ENCODE data around the gene SYNPR. TPM values are rescaled to one million over a fixed set of nuclear protein-coding genes. Genes with fewer than 3 reads are reported as not detected.

Gene SYNPR
- total RNA-seq, 1 donor from 2014 or later = not detected

GRCh38 chr3:63274359-63274758 lies 3.7 kb upstream of the SYNPR start:
- Mint-ChIP-seq H3K27me3 (ENCODE audit: low read depth) (peaks cover 7% of the 10 kb centered on the region), H3K27ac (no peak overlapping the region), H3K4me1 (ENCODE audit: low read depth) (no peaks in the 10 kb centered on the region), H3K4me3 (ENCODE audit: low read depth) (no peak overlapping the region), H3K9me3 (no peaks in the 10 kb centered on the region), H3K36me3 (ENCODE audit: low read depth) (no peaks in the 10 kb centered on the region)
- no peak for DNase-seq (ENCODE audit: low spot score)
- intact Hi-C loops (cut with micrococcal nuclease) = no loop called here

- no peaks in the 10 kb centered on the region for H3K9me3 Mint-ChIP-seq
- H3K36me3 Mint-ChIP-seq (ENCODE audit: low read depth) = no peaks in the 10 kb centered on the region
- peaks cover 14% of the 10 kb centered on the region for H3K27me3 Mint-ChIP-seq (ENCODE audit: low read depth)
- H3K4me3 Mint-ChIP-seq (ENCODE audit: low read depth) = no peak overlapping the region
- H3K27ac Mint-ChIP-seq = no peak overlapping the region
- no peaks in the 10 kb centered on the region for H3K4me1 Mint-ChIP-seq (ENCODE audit: low read depth)
- DNase-seq (ENCODE audit: low spot score) = no peak
- intact Hi-C loops (cut with micrococcal nuclease) = no loop called here
Observed at GRCh38 chr3:63279005-63279841, 1.1 kb downstream of the SYNPR start.

- H3K27me3 Mint-ChIP-seq (ENCODE audit: low read depth) = no peaks in the 10 kb centered on the region
- no peaks in the 10 kb centered on the region for H3K36me3 Mint-ChIP-seq (ENCODE audit: low read depth)
- no peaks in the 10 kb centered on the region for H3K4me1 Mint-ChIP-seq (ENCODE audit: low read depth)
- H3K4me3 Mint-ChIP-seq (ENCODE audit: low read depth) = no peak overlapping the region
- no peak for DNase-seq (ENCODE audit: low spot score)
- H3K27ac Mint-ChIP-seq = no peak overlapping the region
- intact Hi-C loops (cut with micrococcal nuclease) = no loop called here
- H3K9me3 Mint-ChIP-seq = no peaks in the 10 kb centered on the region
Observed at GRCh38 chr3:63287610-63288009, 9.5 kb downstream of the SYNPR start.

- Mint-ChIP-seq H3K27me3 (ENCODE audit: low read depth) (no peaks in the 10 kb centered on the region), H3K27ac (no peak overlapping the region), H3K4me1 (ENCODE audit: low read depth) (no peaks in the 10 kb centered on the region), H3K36me3 (ENCODE audit: low read depth) (no peaks in the 10 kb centered on the region), H3K9me3 (no peaks in the 10 kb centered on the region), H3K4me3 (ENCODE audit: low read depth) (no peak overlapping the region)
- DNase-seq (ENCODE audit: low spot score) = no peak
- intact Hi-C loops (cut with micrococcal nuclease) = no loop called here
Observed at GRCh38 chr3:63290686-63291085, 12.6 kb downstream of the SYNPR start.

GRCh38 chr3:63294332-63294731 lies 16.2 kb downstream of the SYNPR start:
- H3K9me3 Mint-ChIP-seq = no peaks in the 10 kb centered on the region
- H3K27me3 Mint-ChIP-seq (ENCODE audit: low read depth) = no peaks in the 10 kb centered on the region
- H3K4me3 Mint-ChIP-seq (ENCODE audit: low read depth) = no peak overlapping the region
- DNase-seq (ENCODE audit: low spot score) = no peak
- H3K4me1 Mint-ChIP-seq (ENCODE audit: low read depth) = no peaks in the 10 kb centered on the region
- intact Hi-C loops (cut with micrococcal nuclease) = no loop called here
- H3K36me3 Mint-ChIP-seq (ENCODE audit: low read depth) = no peaks in the 10 kb centered on the region
- no peak overlapping the region for H3K27ac Mint-ChIP-seq

- no peak overlapping the region for H3K4me3 Mint-ChIP-seq (ENCODE audit: low read depth)
- no peaks in the 10 kb centered on the region for H3K36me3 Mint-ChIP-seq (ENCODE audit: low read depth)
- no peaks in the 10 kb centered on the region for H3K4me1 Mint-ChIP-seq (ENCODE audit: low read depth)
- DNase-seq (ENCODE audit: low spot score) = no peak
- H3K27me3 Mint-ChIP-seq (ENCODE audit: low read depth) = no peaks in the 10 kb centered on the region
- H3K9me3 Mint-ChIP-seq = no peaks in the 10 kb centered on the region
- intact Hi-C loops (cut with micrococcal nuclease) = no loop called here
- H3K27ac Mint-ChIP-seq = no peak overlapping the region
Observed at GRCh38 chr3:63295356-63295755, 17.2 kb downstream of the SYNPR start.

GRCh38 chr3:63295806-63296205 lies 17.7 kb downstream of the SYNPR start:
- DNase-seq (ENCODE audit: low spot score) = no peak
- H3K4me1 Mint-ChIP-seq (ENCODE audit: low read depth) = no peaks in the 10 kb centered on the region
- no peaks in the 10 kb centered on the region for H3K36me3 Mint-ChIP-seq (ENCODE audit: low read depth)
- intact Hi-C loops (cut with micrococcal nuclease) = no loop called here
- H3K27ac Mint-ChIP-seq = no peak overlapping the region
- no peaks in the 10 kb centered on the region for H3K27me3 Mint-ChIP-seq (ENCODE audit: low read depth)
- no peaks in the 10 kb centered on the region for H3K9me3 Mint-ChIP-seq
- no peak overlapping the region for H3K4me3 Mint-ChIP-seq (ENCODE audit: low read depth)

- no peak for DNase-seq (ENCODE audit: low spot score)
- H3K27ac Mint-ChIP-seq = no peak overlapping the region
- no peaks in the 10 kb centered on the region for H3K36me3 Mint-ChIP-seq (ENCODE audit: low read depth)
- H3K9me3 Mint-ChIP-seq = no peaks in the 10 kb centered on the region
- H3K27me3 Mint-ChIP-seq (ENCODE audit: low read depth) = no peaks in the 10 kb centered on the region
- no peak overlapping the region for H3K4me3 Mint-ChIP-seq (ENCODE audit: low read depth)
- no peaks in the 10 kb centered on the region for H3K4me1 Mint-ChIP-seq (ENCODE audit: low read depth)
- intact Hi-C loops (cut with micrococcal nuclease) = no loop called here
Observed at GRCh38 chr3:63296249-63296648, 18.1 kb downstream of the SYNPR start.

GRCh38 chr3:63303238-63303637 lies 25.1 kb downstream of the SYNPR start:
- Mint-ChIP-seq H3K9me3 (no peaks in the 10 kb centered on the region), H3K27ac (no peak overlapping the region), H3K4me3 (ENCODE audit: low read depth) (no peak overlapping the region), H3K27me3 (ENCODE audit: low read depth) (no peaks in the 10 kb centered on the region), H3K4me1 (ENCODE audit: low read depth) (no peaks in the 10 kb centered on the region), H3K36me3 (ENCODE audit: low read depth) (no peaks in the 10 kb centered on the region)
- intact Hi-C loops (cut with micrococcal nuclease) = no loop called here
- DNase-seq (ENCODE audit: low spot score) = no peak

GRCh38 chr3:63304421-63304820 lies 26.3 kb downstream of the SYNPR start:
- no peaks in the 10 kb centered on the region for H3K36me3 Mint-ChIP-seq (ENCODE audit: low read depth)
- H3K4me3 Mint-ChIP-seq (ENCODE audit: low read depth) = no peak overlapping the region
- no peak for DNase-seq (ENCODE audit: low spot score)
- H3K27ac Mint-ChIP-seq = no peak overlapping the region
- H3K27me3 Mint-ChIP-seq (ENCODE audit: low read depth) = no peaks in the 10 kb centered on the region
- intact Hi-C loops (cut with micrococcal nuclease) = no loop called here
- no peaks in the 10 kb centered on the region for H3K9me3 Mint-ChIP-seq
- no peaks in the 10 kb centered on the region for H3K4me1 Mint-ChIP-seq (ENCODE audit: low read depth)

- H3K9me3 Mint-ChIP-seq = no peaks in the 10 kb centered on the region
- H3K4me3 Mint-ChIP-seq (ENCODE audit: low read depth) = no peak overlapping the region
- no peaks in the 10 kb centered on the region for H3K27me3 Mint-ChIP-seq (ENCODE audit: low read depth)
- H3K27ac Mint-ChIP-seq = no peak overlapping the region
- intact Hi-C loops (cut with micrococcal nuclease) = no loop called here
- no peaks in the 10 kb centered on the region for H3K4me1 Mint-ChIP-seq (ENCODE audit: low read depth)
- H3K36me3 Mint-ChIP-seq (ENCODE audit: low read depth) = no peaks in the 10 kb centered on the region
- DNase-seq (ENCODE audit: low spot score) = no peak
Observed at GRCh38 chr3:63308072-63308471, 30.0 kb downstream of the SYNPR start.

- no peaks in the 10 kb centered on the region for H3K9me3 Mint-ChIP-seq
- intact Hi-C loops (cut with micrococcal nuclease) = no loop called here
- no peaks in the 10 kb centered on the region for H3K36me3 Mint-ChIP-seq (ENCODE audit: low read depth)
- H3K27ac Mint-ChIP-seq = no peak overlapping the region
- H3K4me1 Mint-ChIP-seq (ENCODE audit: low read depth) = no peaks in the 10 kb centered on the region
- DNase-seq (ENCODE audit: low spot score) = no peak
- H3K27me3 Mint-ChIP-seq (ENCODE audit: low read depth) = no peaks in the 10 kb centered on the region
- no peak overlapping the region for H3K4me3 Mint-ChIP-seq (ENCODE audit: low read depth)
Observed at GRCh38 chr3:63309768-63310167, 31.7 kb downstream of the SYNPR start.

GRCh38 chr3:63323766-63324165 lies 45.7 kb downstream of the SYNPR start:
- no peak overlapping the region for H3K4me3 Mint-ChIP-seq (ENCODE audit: low read depth)
- H3K4me1 Mint-ChIP-seq (ENCODE audit: low read depth) = no peaks in the 10 kb centered on the region
- H3K27ac Mint-ChIP-seq = no peak overlapping the region
- no peaks in the 10 kb centered on the region for H3K27me3 Mint-ChIP-seq (ENCODE audit: low read depth)
- DNase-seq (ENCODE audit: low spot score) = no peak
- H3K36me3 Mint-ChIP-seq (ENCODE audit: low read depth) = no peaks in the 10 kb centered on the region
- intact Hi-C loops (cut with micrococcal nuclease) = no loop called here
- H3K9me3 Mint-ChIP-seq = no peaks in the 10 kb centered on the region

- intact Hi-C loops (cut with micrococcal nuclease) = no loop called here
- Mint-ChIP-seq H3K4me3 (ENCODE audit: low read depth) (no peak overlapping the region), H3K9me3 (no peaks in the 10 kb centered on the region), H3K27ac (no peak overlapping the region), H3K36me3 (ENCODE audit: low read depth) (no peaks in the 10 kb centered on the region), H3K4me1 (ENCODE audit: low read depth) (no peaks in the 10 kb centered on the region), H3K27me3 (ENCODE audit: low read depth) (no peaks in the 10 kb centered on the region)
- DNase-seq (ENCODE audit: low spot score) = no peak
Observed at GRCh38 chr3:63324621-63325020, 46.5 kb downstream of the SYNPR start.
